ENCODE data around the gene TPSAB1. TPM values are rescaled to one million over a fixed set of nuclear protein-coding genes. Genes with fewer than 3 reads are reported as not detected.

The TPSAB1 gene
- total RNA-seq, 3 donors from 2014 or later: 7.8 to 51.7 (median 46.2) TPM

- Histone ChIP-seq H3K4me1 (ENCODE audit: low read depth) (no peaks in the 10 kb centered on the region), H3K4me3 (no peak overlapping the region), H3K9me3 (no peaks in the 10 kb centered on the region), H3K36me3 (ENCODE audit: low read depth) (no peaks in the 10 kb centered on the region)
- ATAC-seq (peak; percentile 19), DNase-seq (no peak)
- no peak for TF ChIP-seq CTCF (IDR thresholded peaks at IDR 0.05)
- intact Hi-C loops (cut with DNase I, micrococcal nuclease): no loop called here
Observed at GRCh38 chr16:1208239-1208830, 32.2 kb upstream of the TPSAB1 start.

- Histone ChIP-seq H3K36me3 (ENCODE audit: low read depth) (no peaks in the 10 kb centered on the region), H3K4me3 (no peak overlapping the region), H3K9me3 (no peaks in the 10 kb centered on the region), H3K4me1 (ENCODE audit: low read depth) (no peaks in the 10 kb centered on the region)
- TF ChIP-seq CTCF (IDR thresholded peaks at IDR 0.05): no peak
- intact Hi-C loops (cut with DNase I, micrococcal nuclease): no loop called here
- DNase-seq (no peak), ATAC-seq (no peak)
Observed at GRCh38 chr16:1209081-1209480, 31.4 kb upstream of the TPSAB1 start.

GRCh38 chr16:1210461-1210860, 30.0 kb upstream of the TPSAB1 start:
- no peaks in the 10 kb centered on the region for H3K9me3 ChIP-seq
- no peak for TF ChIP-seq CTCF (IDR thresholded peaks at IDR 0.05)
- H3K36me3 ChIP-seq (ENCODE audit: low read depth): no peaks in the 10 kb centered on the region
- no peaks in the 10 kb centered on the region for H3K4me1 ChIP-seq (ENCODE audit: low read depth)
- DNase-seq (no peak), ATAC-seq (no peak)
- intact Hi-C loops (cut with DNase I, micrococcal nuclease): no loop called here
- H3K4me3 ChIP-seq: no peak overlapping the region

GRCh38 chr16:1211451-1212268, 28.8 kb upstream of the TPSAB1 start:
- no peak for TF ChIP-seq CTCF (IDR thresholded peaks at IDR 0.05)
- Histone ChIP-seq H3K4me3 (no peak overlapping the region), H3K9me3 (no peaks in the 10 kb centered on the region), H3K36me3 (ENCODE audit: low read depth) (no peaks in the 10 kb centered on the region), H3K4me1 (ENCODE audit: low read depth) (no peaks in the 10 kb centered on the region)
- intact Hi-C loops (cut with DNase I, micrococcal nuclease): no loop called here
- no peak for ATAC-seq
- no peak for DNase-seq

GRCh38 chr16:1212616-1213194, 27.8 kb upstream of the TPSAB1 start:
- H3K9me3 ChIP-seq: no peaks in the 10 kb centered on the region
- H3K4me3 ChIP-seq: no peak overlapping the region
- DNase-seq: no peak
- no peak for TF ChIP-seq CTCF (IDR thresholded peaks at IDR 0.05)
- no peaks in the 10 kb centered on the region for H3K36me3 ChIP-seq (ENCODE audit: low read depth)
- intact Hi-C loops (cut with DNase I, micrococcal nuclease): no loop called here
- ATAC-seq: no peak
- H3K4me1 ChIP-seq (ENCODE audit: low read depth): no peaks in the 10 kb centered on the region
